GM23248 (cell line): ENCODE data around the gene NOTCH1. TPM values are rescaled to one million over a fixed set of nuclear protein-coding genes. Genes with fewer than 3 reads are reported as not detected.

Experiments
- DNase-seq: peaks from one replicate; pipeline ENCODE4 v3.0.0-alpha.2; 2015
- H2AFZ ChIP-seq: fragments of 200-600 bp; sonication (generic); 2 replicates; pipeline ENCODE4 v1.6.1; 2016; ENCODE audit warnings: antibody characterized with exemption
- H3F3A ChIP-seq: fragments of 200-600 bp; sonication (generic); 2 replicates; pipeline ENCODE4 v1.6.1; 2016; ENCODE audit warnings: mild to moderate bottlenecking, antibody characterized with exemption, mixed run types; ENCODE audit not compliant: insufficient read depth
- H3K27ac ChIP-seq: fragments of 200-600 bp; sonication (generic); 2 replicates; pipeline ENCODE4 v1.5.1; 2016; ENCODE audit warnings: mild to moderate bottlenecking
- H3K27me3 ChIP-seq: fragments of 200-600 bp; sonication (generic); replicated peaks from 2 replicates; pipeline ENCODE4 v1.6.1; 2016; ENCODE audit warnings: mild to moderate bottlenecking; ENCODE audit not compliant: insufficient read depth
- H3K36me3 ChIP-seq: fragments of 200-600 bp; sonication (generic); 2 replicates; pipeline ENCODE4 v1.6.1; 2016; ENCODE audit warnings: low read depth, mild to moderate bottlenecking
- H3K4me1 ChIP-seq: fragments of 200-600 bp; sonication (generic); 2 replicates; pipeline ENCODE4 v1.6.1; 2016; ENCODE audit warnings: mild to moderate bottlenecking; ENCODE audit not compliant: insufficient read depth
- H3K4me2 ChIP-seq: fragments of 200-600 bp; sonication (generic); one replicate; pipeline ENCODE4 v1.6.1; 2016; ENCODE audit warnings: mild to moderate bottlenecking; ENCODE audit not compliant: unreplicated experiment
- H3K4me3 ChIP-seq: fragments of 200-600 bp; sonication (generic); 2 replicates; pipeline ENCODE4 v1.5.1; 2016; ENCODE audit warnings: mild to moderate bottlenecking
- H3K79me2 ChIP-seq: fragments of 200-600 bp; sonication (generic); 2 replicates; pipeline ENCODE4 v1.6.1; 2016; ENCODE audit warnings: mild to moderate bottlenecking; ENCODE audit not compliant: insufficient read depth
- H3K9ac ChIP-seq: fragments of 200-600 bp; sonication (generic); 2 replicates; pipeline ENCODE4 v1.6.1; 2016; ENCODE audit warnings: mild to moderate bottlenecking
- H3K9me2 ChIP-seq: fragments of 200-600 bp; sonication (generic); 2 replicates; pipeline ENCODE4 v1.6.1; 2016; ENCODE audit warnings: mixed run types, mild to moderate bottlenecking, moderate library complexity; ENCODE audit not compliant: insufficient read depth
- H3K9me3 ChIP-seq: fragments of 200-600 bp; sonication (generic); one replicate; pipeline ENCODE4 v1.6.1; 2017; ENCODE audit warnings: low read depth
- H4K20me1 ChIP-seq: fragments of 200-600 bp; sonication (generic); 2 replicates; pipeline ENCODE4 v1.6.0; 2016; ENCODE audit not compliant: insufficient read depth
- EZH2 ChIP-seq: fragments of 200-600 bp; sonication (generic); IDR thresholded peaks from 2 replicates; pipeline ENCODE4 v1.6.1; 2018; ENCODE audit warnings: antibody characterized with exemption, mild to moderate bottlenecking; ENCODE audit not compliant: insufficient read depth, poor library complexity, severe bottlenecking
- EZH2phosphoT487 ChIP-seq: fragments of 200-600 bp; sonication (generic); IDR thresholded peaks from 2 replicates; pipeline ENCODE4 v1.6.1; 2018; ENCODE audit warnings: antibody characterized with exemption, moderate library complexity, mild to moderate bottlenecking, low read depth; ENCODE audit not compliant: insufficient read depth
- WGBS, 2 experiments: methylation state at CpG; one replicate each; pipeline ENCODE4 v1.1.6; 2015 to 2017; ENCODE audit warnings: low lambda C conversion rate in 2 of 2, low coverage in 1 of 2; ENCODE audit errors: missing lambda C conversion rate in 2 of 2; 5-methylcytosine and 5-hydroxymethylcytosine counted together
- in situ Hi-C: fragments of 300-500 bp; cut with MboI; formaldehyde crosslinking; loops from 2 replicates; pipeline ENCODE4 v1.15.0; 2020
- polyA plus RNA-seq: library from polyadenylated mRNA; unstranded; fragments of >200 nt; fragmentation: Nextera tagmentation; extraction: Ambion mirVana; gene quantifications from 2 replicates; pipeline ENCODE4 v1.2.1, GENCODE V29; 2016
- total RNA-seq: library from RNA; depleted of rRNA; stranded (reverse); fragments of >200 nt; shearing (Covaris generic); gene quantifications from 2 replicates; pipeline ENCODE4 v1.2.3, GENCODE V29; 2014

Gene NOTCH1
- total and polyA plus RNA-seq, 2 experiments from 2014 or later, result 1.5 to 5.7 TPM

DNA sequence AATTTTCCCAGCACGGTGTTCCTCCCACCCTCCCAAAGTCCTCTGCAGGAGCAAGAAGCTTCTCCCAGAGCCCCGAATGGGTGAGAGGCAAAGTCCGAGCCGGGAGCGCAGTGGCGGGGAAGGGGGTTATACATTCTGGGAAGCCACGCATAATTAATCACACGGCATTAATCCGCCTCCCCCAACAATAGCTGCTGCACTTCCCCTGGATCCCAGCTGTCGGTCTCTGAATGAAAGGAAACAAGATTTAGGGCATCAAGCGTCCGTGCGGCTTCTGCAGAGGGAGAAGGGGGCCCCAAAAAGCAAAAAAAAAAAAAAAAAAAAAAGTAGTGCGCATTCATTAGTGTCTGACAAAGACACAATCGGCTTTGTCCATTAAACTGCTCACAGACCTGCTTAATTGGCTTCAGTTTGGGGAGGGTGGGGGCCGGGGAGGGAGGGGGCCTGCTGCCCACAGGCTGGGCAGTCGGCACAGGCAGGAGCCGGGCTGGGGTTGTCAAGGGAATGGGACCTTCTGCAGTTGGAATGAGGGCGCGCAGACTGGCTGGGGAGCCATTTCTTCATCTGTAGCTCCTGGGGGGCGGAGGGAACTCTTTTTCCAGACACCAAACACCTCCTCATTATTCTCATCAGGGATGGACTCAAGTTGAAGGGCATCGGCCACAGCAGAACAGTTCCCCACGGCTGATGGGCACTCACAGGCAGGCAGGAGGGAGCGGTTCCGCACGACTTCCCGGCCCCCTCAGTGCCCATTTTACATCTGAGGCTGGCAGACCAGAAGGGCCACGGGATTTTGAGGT, 3.4 kb downstream of the NOTCH1 start:
- no peak for DNase-seq
- Histone ChIP-seq H2AFZ (no peak overlapping the region), H3K4me3 (no peak overlapping the region), H3K9me2 (no peaks in the 10 kb centered on the region), H3K27ac (no peak overlapping the region), H3K4me1 (peaks cover 6% of the 10 kb centered on the region; the same call in 1 of the 2 replicates), H3F3A (no peaks in the 10 kb centered on the region), H3K79me2 (no peaks in the 10 kb centered on the region), H3K9me3 (no peaks in the 10 kb centered on the region), H3K27me3 (no peaks in the 10 kb centered on the region), H3K9ac (no peak overlapping the region), H4K20me1 (no peaks in the 10 kb centered on the region), H3K4me2 (no peak overlapping the region), H3K36me3 (no peaks in the 10 kb centered on the region)
- in situ Hi-C loops, result no loop called here
- WGBS, 2 experiments, result 92 to 95% methylated on average over 20 to 28 of the region's 28 CpGs
- no peak for TF ChIP-seq EZH2phosphoT487
- no peak for TF ChIP-seq EZH2

DNA sequence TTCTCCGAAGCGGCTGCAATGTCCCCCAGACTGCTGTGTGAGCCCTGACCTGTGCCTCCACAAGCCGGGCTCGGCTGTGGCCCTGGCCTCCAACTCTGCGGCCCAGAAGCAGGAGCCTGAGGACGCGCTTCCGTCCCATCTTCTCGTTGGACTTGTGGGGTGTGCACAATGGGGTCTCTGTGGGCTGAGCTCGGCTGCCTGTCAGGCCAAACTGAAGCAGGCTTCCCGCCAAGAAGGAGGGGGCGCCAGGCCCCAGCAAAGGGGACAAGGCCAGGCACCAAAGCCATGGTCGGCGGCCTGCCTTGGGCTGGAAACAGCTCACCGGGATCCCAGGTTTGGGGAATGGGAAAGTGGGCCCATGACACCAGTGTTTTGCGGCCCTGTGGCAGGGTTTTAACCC, 4.1 kb downstream of the NOTCH1 start:
- TF ChIP-seq EZH2phosphoT487, result no peak
- TF ChIP-seq EZH2, result no peak
- no peaks in the 10 kb centered on the region for H3K27me3 ChIP-seq
- H3K9me3 ChIP-seq, result no peaks in the 10 kb centered on the region
- 93 to 98% methylated on average over 9 to 16 of the region's 16 CpGs for WGBS, 2 experiments
- H3K27ac ChIP-seq, result no peak overlapping the region
- no peak for DNase-seq
- no peak overlapping the region for H3K9ac ChIP-seq
- no peak overlapping the region for H3K4me3 ChIP-seq
- H3K4me1 ChIP-seq, result 0 out of 2 replicates have a peak, but pooled peaks cover under 1% of the 10 kb centered on the region
- H3F3A ChIP-seq, result no peaks in the 10 kb centered on the region
- no peaks in the 10 kb centered on the region for H3K9me2 ChIP-seq
- no peak overlapping the region for H3K4me2 ChIP-seq
- H4K20me1 ChIP-seq, result no peaks in the 10 kb centered on the region
- H2AFZ ChIP-seq, result no peak overlapping the region
- no peaks in the 10 kb centered on the region for H3K36me3 ChIP-seq
- in situ Hi-C loops, result no loop called here
- no peaks in the 10 kb centered on the region for H3K79me2 ChIP-seq

DNA sequence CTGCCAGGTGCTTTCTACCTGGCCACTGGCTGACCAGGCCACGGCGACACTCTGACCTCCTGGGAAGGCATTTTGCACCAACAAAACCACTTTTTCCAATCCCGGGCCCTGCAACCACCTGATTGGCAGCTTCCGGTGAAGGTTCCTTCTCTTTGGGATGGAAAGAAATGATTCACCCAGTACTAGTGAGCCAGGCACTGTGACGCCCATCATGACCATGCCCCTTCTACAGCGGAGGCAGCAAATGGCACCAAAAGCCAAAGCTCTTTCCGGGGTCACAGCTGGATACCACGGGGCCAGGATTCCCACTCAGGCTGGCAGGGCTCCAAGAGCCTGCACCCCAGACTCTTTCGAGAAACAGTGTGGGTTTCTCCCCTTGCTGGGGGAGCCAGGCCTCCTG, 4.7 kb downstream of the NOTCH1 start:
- no peaks in the 10 kb centered on the region for H3K4me1 ChIP-seq
- no peak for DNase-seq
- no peak overlapping the region for H3K27ac ChIP-seq
- no peaks in the 10 kb centered on the region for H3F3A ChIP-seq
- no peaks in the 10 kb centered on the region for H3K9me3 ChIP-seq
- no peaks in the 10 kb centered on the region for H3K36me3 ChIP-seq
- TF ChIP-seq EZH2 (no peak), EZH2phosphoT487 (no peak)
- in situ Hi-C loops, result no loop called here
- no peaks in the 10 kb centered on the region for H4K20me1 ChIP-seq
- no peaks in the 10 kb centered on the region for H3K27me3 ChIP-seq
- 92 to 94% methylated on average over 9 of the region's 9 CpGs for WGBS, 2 experiments
- no peak overlapping the region for H3K4me2 ChIP-seq
- H3K79me2 ChIP-seq, result no peaks in the 10 kb centered on the region
- no peak overlapping the region for H2AFZ ChIP-seq
- no peak overlapping the region for H3K4me3 ChIP-seq
- H3K9me2 ChIP-seq, result no peaks in the 10 kb centered on the region
- H3K9ac ChIP-seq, result no peak overlapping the region

DNA sequence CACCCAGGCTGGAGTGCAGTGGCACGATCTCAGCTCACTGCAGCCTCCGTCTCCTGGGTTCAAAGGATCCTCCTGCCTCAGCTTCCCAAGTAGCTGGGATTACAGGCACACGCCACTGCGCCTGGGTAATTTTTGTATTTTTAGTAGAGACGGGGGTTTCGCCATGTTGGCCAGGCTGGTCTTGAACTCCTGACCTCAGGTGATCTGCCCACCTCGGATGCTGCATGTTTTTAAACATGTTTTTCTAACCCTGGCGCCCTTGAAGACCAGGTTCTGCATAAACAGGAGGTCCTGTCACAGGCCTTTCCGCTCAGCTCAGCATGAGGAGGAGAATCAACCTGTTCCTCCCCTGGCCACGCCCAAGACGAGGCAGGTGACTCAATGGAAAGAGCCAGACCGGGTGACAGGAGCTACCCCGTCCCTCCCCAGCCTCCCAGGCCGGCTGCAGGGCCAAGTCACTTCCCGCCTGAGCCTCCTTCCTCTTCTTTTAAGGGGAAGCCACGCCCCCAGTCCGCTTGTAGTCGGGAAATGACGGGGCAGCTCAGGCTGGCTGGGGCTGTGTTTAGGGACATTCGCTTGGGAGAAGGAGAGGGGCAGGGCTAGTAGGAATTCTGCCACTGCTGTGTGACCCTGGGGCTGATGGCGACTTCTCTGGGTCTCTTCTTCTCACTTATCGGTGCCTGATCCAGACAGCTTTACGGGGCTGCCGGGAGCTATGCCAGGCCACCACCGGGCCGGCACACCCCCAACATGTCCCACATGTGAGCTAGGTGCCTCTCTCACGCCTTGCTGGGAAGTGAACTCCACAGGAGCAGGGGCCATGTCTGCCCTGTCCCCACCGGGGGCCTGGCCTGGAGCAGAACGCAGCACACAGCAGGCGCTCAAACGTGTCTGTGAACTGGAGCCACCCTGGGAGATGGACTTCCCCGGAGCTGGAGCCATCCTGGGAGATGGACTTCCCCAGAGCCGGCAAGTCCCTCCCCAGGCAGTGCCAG, 6.1 kb downstream of the NOTCH1 start:
- H3F3A ChIP-seq, result no peaks in the 10 kb centered on the region
- no peak overlapping the region for H3K9ac ChIP-seq
- no peaks in the 10 kb centered on the region for H3K9me2 ChIP-seq
- TF ChIP-seq EZH2, result no peak
- TF ChIP-seq EZH2phosphoT487, result no peak
- H3K36me3 ChIP-seq, result no peaks in the 10 kb centered on the region
- H3K9me3 ChIP-seq, result no peaks in the 10 kb centered on the region
- H2AFZ ChIP-seq, result no peak overlapping the region
- no peak for DNase-seq
- in situ Hi-C loops, result no loop called here
- H3K4me2 ChIP-seq, result no peak overlapping the region
- 86 to 87% methylated on average over 31 to 33 of the region's 33 CpGs for WGBS, 2 experiments
- H3K27me3 ChIP-seq, result no peaks in the 10 kb centered on the region
- no peak overlapping the region for H3K27ac ChIP-seq
- no peaks in the 10 kb centered on the region for H3K79me2 ChIP-seq
- no peaks in the 10 kb centered on the region for H4K20me1 ChIP-seq
- H3K4me1 ChIP-seq, result no peaks in the 10 kb centered on the region
- H3K4me3 ChIP-seq, result no peak overlapping the region
